ENCODE results near the gene FHOD3. TPM values are rescaled to one million over a fixed set of nuclear protein-coding genes. Genes with fewer than 3 reads are reported as not detected.
A peak's percentile ranks its signal among the peaks of the same experiment; 100 is the strongest.

FHOD3 gene
- total and polyA plus RNA-seq, 2 of the 8 experiments (the other 6 are each of a cell fraction or from before 2014, with no cell fraction given) = 9.7 to 10.5 TPM

DNA sequence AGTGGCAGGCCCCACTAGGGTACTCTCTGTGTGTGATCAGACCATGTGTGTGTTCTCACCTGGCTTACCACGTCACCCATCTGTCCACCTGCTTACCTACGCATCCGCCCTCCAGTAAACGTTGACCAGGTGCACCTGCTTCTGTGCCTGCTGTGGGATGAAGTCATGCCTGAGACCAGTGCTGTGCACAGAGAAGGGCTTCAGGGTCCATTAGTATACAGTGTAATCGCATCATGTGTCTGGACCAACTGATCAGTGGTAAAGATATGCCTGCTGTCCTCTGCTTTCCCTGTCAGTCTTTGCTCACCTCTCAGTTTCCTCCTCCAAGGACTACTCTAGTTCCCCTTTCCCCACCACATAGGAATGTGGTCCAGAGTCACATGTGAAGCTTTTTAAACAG, 109.3 kb downstream of the FHOD3 start:
- Histone ChIP-seq H3K23ac (ENCODE audit: insufficient read length) (no peak overlapping the region), H3K18ac (ENCODE audit: extremely low read depth, low read length) (no peak overlapping the region), H3K79me1 (ENCODE audit: low read depth, low read length) (peaks cover 3% of the 10 kb centered on the region; the same call in 1 of the 2 replicates), H2AK5ac (ENCODE audit: low read depth, low read length) (no peak overlapping the region; the same call in 1 of the 2 replicates), H3K9me3 (ENCODE audit: insufficient read depth in 2 of 2, low read depth in 1 of 2, low read length in 1 of 2) (no peaks in the 10 kb centered on the region), H3K79me2 (ENCODE audit: control insufficient read depth in 1 of 2, insufficient read depth in 2 of 2, low read length in 2 of 2) (no peaks in the 10 kb centered on the region), H2BK5ac (ENCODE audit: low read depth, low read length) (no peak overlapping the region), H3K36me3 (ENCODE audit: control insufficient read depth in 2 of 4, insufficient read depth in 4 of 4, low read length in 3 of 4) (no peaks in the 10 kb centered on the region), H2BK20ac (ENCODE audit: low read length) (no peak overlapping the region), H2BK15ac (ENCODE audit: low read length) (peak overlapping the region; percentile 83; the same call in 1 of the 2 replicates), H2BK120ac (replicated peaks; ENCODE audit: low read depth, low read length) (no peak overlapping the region), H3K4me2 (ENCODE audit: insufficient read depth in 1 of 2, low read depth in 2 of 2, low read length in 2 of 2) (no peak overlapping the region), H4K8ac (ENCODE audit: extremely low read depth, insufficient read depth, low read length) (no peak overlapping the region), H4K5ac (ENCODE audit: insufficient read length, low read depth, low read length) (no peak overlapping the region), H3K14ac (ENCODE audit: insufficient read length) (no peak overlapping the region), H3K56ac (replicated peaks; ENCODE audit: insufficient read length, low read depth, low read length) (no peak overlapping the region), H2AFZ (ENCODE audit: low read length) (no peak overlapping the region), H2BK12ac (ENCODE audit: low read depth, low read length) (peak overlapping the region; percentile 61; the same call in 1 of the 2 replicates), H3K23me2 (ENCODE audit: low read depth, low read length) (no peaks in the 10 kb centered on the region), H3K27ac (ENCODE audit: low read depth, low read length) (no peak overlapping the region), H3K27me3 (replicated peaks in 1 of 4; ENCODE audit: control insufficient read depth in 3 of 4, extremely low read depth in 1 of 4, insufficient read depth in 3 of 4, low read length in 3 of 4) (no peaks in the 10 kb centered on the region), H4K20me1 (replicated peaks in 1 of 2; ENCODE audit: control insufficient read depth in 1 of 2, insufficient read depth in 2 of 2, low read length in 2 of 2) (no peaks in the 10 kb centered on the region), H3K4me1 (replicated peaks in 1 of 4; ENCODE audit: control insufficient read depth in 3 of 4, insufficient read depth in 4 of 4, low read length in 3 of 4) (peaks cover 0 to 2% (median 2%) of the 10 kb centered on the region in 4 experiments; a peak in 2 of 7 replicates), H4K91ac (replicated peaks; ENCODE audit: insufficient read length, low read length) (no peak overlapping the region), H3K4me3 (ENCODE audit: extremely low read depth in 1 of 4, insufficient read depth in 2 of 4, low read depth in 3 of 4, low read length in 4 of 4) (no peak overlapping the region), H3K9ac (replicated peaks in 1 of 4; ENCODE audit: extremely low read depth in 1 of 4, low read depth in 3 of 4, low read length in 3 of 4) (no peak overlapping the region), H3K4ac (replicated peaks; ENCODE audit: insufficient read length, low read depth, low read length) (no peak overlapping the region)
- POLR2A ChIA-PET (ENCODE audit: partially characterized antibody) = no interaction called here
- 75% methylated on average over 5 of the region's 5 CpGs; no CpG with 5 or more reads in 1 of the 2 experiments for WGBS, 2 experiments (ENCODE audit: extremely low coverage in 1 of 2, insufficient coverage in 1 of 2, insufficient read length in 1 of 2, insufficient replicate concordance in 2 of 2, low coverage in 1 of 2, low lambda C conversion rate in 2 of 2, missing lambda C conversion rate in 1 of 2)
- no peak for DNase-seq (ENCODE audit: low read depth in 1 of 2, low spot score in 2 of 2)
- CTCF ChIA-PET (ENCODE audit: partially characterized antibody) = interaction anchor here (0.6 to 9.6 kb wide), 6 partner anchors 7 to 123 kb away, joined by 3 to 102 read pairs (median 4); no protein-coding TSS in a partner anchor
- FAIRE-seq = no peak
- TF ChIP-seq, protein P1, sequence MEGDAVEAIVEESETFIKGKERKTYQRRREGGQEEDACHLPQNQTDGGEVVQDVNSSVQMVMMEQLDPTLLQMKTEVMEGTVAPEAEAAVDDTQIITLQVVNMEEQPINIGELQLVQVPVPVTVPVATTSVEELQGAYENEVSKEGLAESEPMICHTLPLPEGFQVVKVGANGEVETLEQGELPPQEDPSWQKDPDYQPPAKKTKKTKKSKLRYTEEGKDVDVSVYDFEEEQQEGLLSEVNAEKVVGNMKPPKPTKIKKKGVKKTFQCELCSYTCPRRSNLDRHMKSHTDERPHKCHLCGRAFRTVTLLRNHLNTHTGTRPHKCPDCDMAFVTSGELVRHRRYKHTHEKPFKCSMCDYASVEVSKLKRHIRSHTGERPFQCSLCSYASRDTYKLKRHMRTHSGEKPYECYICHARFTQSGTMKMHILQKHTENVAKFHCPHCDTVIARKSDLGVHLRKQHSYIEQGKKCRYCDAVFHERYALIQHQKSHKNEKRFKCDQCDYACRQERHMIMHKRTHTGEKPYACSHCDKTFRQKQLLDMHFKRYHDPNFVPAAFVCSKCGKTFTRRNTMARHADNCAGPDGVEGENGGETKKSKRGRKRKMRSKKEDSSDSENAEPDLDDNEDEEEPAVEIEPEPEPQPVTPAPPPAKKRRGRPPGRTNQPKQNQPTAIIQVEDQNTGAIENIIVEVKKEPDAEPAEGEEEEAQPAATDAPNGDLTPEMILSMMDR (IDR thresholded peaks at IDR 0.05; ENCODE audit: control extremely low read depth in 1 of 3, insufficient read depth in 1 of 3, low read depth in 1 of 3, low read length in 3 of 3) = no peak
- TF ChIP-seq TCF12 (IDR thresholded peaks at IDR 0.05; ENCODE audit: low read depth, low read length) = no peak
- TF ChIP-seq, protein P2, sequence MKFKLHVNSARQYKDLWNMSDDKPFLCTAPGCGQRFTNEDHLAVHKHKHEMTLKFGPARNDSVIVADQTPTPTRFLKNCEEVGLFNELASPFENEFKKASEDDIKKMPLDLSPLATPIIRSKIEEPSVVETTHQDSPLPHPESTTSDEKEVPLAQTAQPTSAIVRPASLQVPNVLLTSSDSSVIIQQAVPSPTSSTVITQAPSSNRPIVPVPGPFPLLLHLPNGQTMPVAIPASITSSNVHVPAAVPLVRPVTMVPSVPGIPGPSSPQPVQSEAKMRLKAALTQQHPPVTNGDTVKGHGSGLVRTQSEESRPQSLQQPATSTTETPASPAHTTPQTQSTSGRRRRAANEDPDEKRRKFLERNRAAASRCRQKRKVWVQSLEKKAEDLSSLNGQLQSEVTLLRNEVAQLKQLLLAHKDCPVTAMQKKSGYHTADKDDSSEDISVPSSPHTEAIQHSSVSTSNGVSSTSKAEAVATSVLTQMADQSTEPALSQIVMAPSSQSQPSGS (IDR thresholded peaks at IDR 0.05; ENCODE audit: low read length) = no peak
- TF ChIP-seq BRCA1 (IDR thresholded peaks at IDR 0.05; ENCODE audit: low read depth, low read length) = no peak
- no peak for TF ChIP-seq GTF2F1 (IDR thresholded peaks at IDR 0.05; ENCODE audit: borderline replicate concordance, low read depth, low read length)
- TF ChIP-seq TEAD4 (IDR thresholded peaks at IDR 0.05; ENCODE audit: low read depth, low read length) = no peak
- TF ChIP-seq CBX5 (IDR thresholded peaks at IDR 0.05; ENCODE audit: low read depth, low read length) = no peak
